Testis (tissue), 2 donors: ENCODE results near the gene CD59.

Source experiments
- CTCF ChIP-seq, 3 experiments: fragments of 450-650 bp in 2 of 3; fragments of 200-600 bp in 1 of 3; sonication (generic) in 1 of 3; IDR thresholded peaks; one replicate each; pipeline ENCODE4 v1.5.1; 2016 to 2019; ENCODE audit warnings: antibody characterized with exemption in 3 of 3, mild to moderate bottlenecking in 2 of 3, moderate library complexity in 1 of 3
- POLR2A ChIP-seq: fragments of 450-650 bp; IDR thresholded peaks from one replicate; pipeline ENCODE4 v1.6.1; 2017; ENCODE audit warnings: antibody characterized with exemption, mild to moderate bottlenecking, moderate library complexity

DNA sequence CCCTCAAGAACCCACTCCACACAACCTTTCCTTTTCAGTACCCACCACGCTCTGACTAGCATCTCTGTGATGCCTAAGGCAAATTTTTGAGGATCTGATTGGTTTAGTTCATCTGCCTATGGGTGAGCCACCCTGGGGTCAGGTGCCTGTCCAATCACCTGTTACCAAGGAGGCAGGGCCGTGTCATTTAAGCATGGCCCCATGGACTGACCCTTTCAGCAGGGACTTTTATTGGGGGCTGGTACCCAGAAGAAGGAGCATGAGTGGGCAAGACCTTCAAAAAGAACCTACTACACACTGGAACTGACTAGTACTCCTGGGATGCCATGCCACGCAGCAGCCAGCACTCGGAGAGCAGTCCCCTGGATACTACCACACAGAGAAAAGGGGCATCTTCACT lies 64.0 kb downstream of the CD59 start:
- TF ChIP-seq CTCF (IDR thresholded peaks at IDR 0.05), result no peak
- TF ChIP-seq POLR2A, result no peak
